Naive thymus-derived CD4-positive, alpha-beta T cell (primary cell): ENCODE data around the gene NCK1. TPM values are rescaled to one million over a fixed set of nuclear protein-coding genes. Genes with fewer than 3 reads are reported as not detected.

Source experiments
- ATAC-seq: fragments of 150-1000 bp; cut with Tn5 transposase; 2 replicates; pipeline ENCODE4 v1.10.0; 2021; ENCODE audit warnings: mild to moderate bottlenecking, moderate library complexity
- CTCF ChIA-PET: fragments of 350-600 bp; sonication (Branson Sonifier 250); formaldehyde crosslinking; loops from one replicate; lab custom pipeline; 2021; ENCODE audit warnings: antibody characterized with exemption; lab: Charles Lee
- POLR2A ChIA-PET: fragments of 350-600 bp; sonication (Branson Sonifier 250); formaldehyde crosslinking; loops from one replicate; lab custom pipeline; 2021; ENCODE audit warnings: antibody characterized with exemption, inconsistent platforms; lab: Charles Lee
- DNase-seq, 9 donors: peaks; one replicate each; pipeline versions ENCODE4 v3.0.0 to v3.0.0-alpha.2; 2020 to 2022; ENCODE audit warnings: mixed read lengths in 1 of 9
- H3K27ac ChIP-seq: one replicate; pipeline ENCODE4 v1.7.0; 2013; ENCODE audit warnings: mild to moderate bottlenecking, low read depth, low read length, moderate library complexity
- H3K27me3 ChIP-seq, 2 donors: one replicate each; pipeline ENCODE4 v1.7.0; 2013; ENCODE audit warnings: low read length in 2 of 2, mild to moderate bottlenecking in 2 of 2, moderate library complexity in 2 of 2; ENCODE audit not compliant: control insufficient read depth in 2 of 2, insufficient read depth in 2 of 2
- H3K36me3 ChIP-seq, 3 experiments: 1 replicate in 2 of 3; 2 replicates in 1 of 3; pipeline ENCODE4 v1.7.0; 2013; ENCODE audit warnings: low read length in 3 of 3, mild to moderate bottlenecking in 3 of 3, moderate library complexity in 1 of 3; ENCODE audit not compliant: insufficient read depth in 3 of 3, control insufficient read depth in 2 of 3
- H3K4me1 ChIP-seq, 2 donors: one replicate each; pipeline ENCODE4 v1.7.0; 2013; ENCODE audit warnings: low read length in 2 of 2, mild to moderate bottlenecking in 2 of 2, moderate library complexity in 1 of 2; ENCODE audit not compliant: control insufficient read depth in 2 of 2, insufficient read depth in 2 of 2
- H3K4me3 ChIP-seq: 2 replicates; pipeline ENCODE4 v1.7.0; 2013; ENCODE audit warnings: mild to moderate bottlenecking, low read length
- H3K9me3 ChIP-seq, 3 experiments: 1 replicate in 2 of 3; 2 replicates in 1 of 3; pipeline ENCODE4 v1.7.0; 2013; ENCODE audit warnings: low read length in 3 of 3; ENCODE audit not compliant: control insufficient read depth in 2 of 3
- H3K27ac Mint-ChIP-seq, 9 donors: one replicate each; pipeline ENCODE4 v1.8.0; 2020 to 2022; ENCODE audit warnings: mixed read lengths in 9 of 9, mild to moderate bottlenecking in 8 of 9, moderate library complexity in 5 of 9, inconsistent platforms in 2 of 9
- H3K27me3 Mint-ChIP-seq, 5 donors: one replicate each; pipeline ENCODE4 v1.8.0; 2021 to 2022; ENCODE audit warnings: mixed read lengths in 5 of 5, mild to moderate bottlenecking in 1 of 5
- H3K36me3 Mint-ChIP-seq, 5 donors: one replicate each; pipeline ENCODE4 v1.8.0; 2020 to 2022; ENCODE audit warnings: mixed read lengths in 5 of 5, mild to moderate bottlenecking in 3 of 5, inconsistent platforms in 1 of 5
- H3K4me1 Mint-ChIP-seq, 7 donors: one replicate each; pipeline ENCODE4 v1.8.0; 2020 to 2022; ENCODE audit warnings: mixed read lengths in 7 of 7, mild to moderate bottlenecking in 3 of 7, inconsistent platforms in 1 of 7
- H3K4me3 Mint-ChIP-seq, 10 donors: one replicate each; pipeline ENCODE4 v1.8.0; 2020 to 2022; ENCODE audit warnings: mild to moderate bottlenecking in 10 of 10, mixed read lengths in 10 of 10, moderate library complexity in 6 of 10, inconsistent platforms in 2 of 10
- H3K9me3 Mint-ChIP-seq, 11 donors: one replicate each; pipeline ENCODE4 v1.8.0; 2020 to 2022; ENCODE audit warnings: mixed read lengths in 11 of 11, mild to moderate bottlenecking in 4 of 11, inconsistent platforms in 1 of 11, moderate library complexity in 1 of 11
- intact Hi-C, 2 donors: fragments of 100-400 bp; cut with micrococcal nuclease; formaldehyde crosslinking; loops; one replicate each; pipeline ENCODE4 v1.15.1; 2023
- polyA plus RNA-seq, 2 donors: library from polyadenylated mRNA; unstranded; fragments of 300-500 nt; fragmentation: Illumina TruSeq; gene quantifications; one replicate each; pipeline ENCODE4 v1.2.3, GENCODE V29; 2021
- total RNA-seq, 6 experiments: library from RNA in 5 of 6; stranded (reverse) in 5 of 6; gene quantifications; 1 replicate in 5 of 6; 2 replicates in 1 of 6; pipeline ENCODE4 v1.2.3 and lab custom pipeline; 2021 to 2026

Gene NCK1
- total and polyA plus RNA-seq, 7 experiments from 2014 or later = 39.1 to 59.6 (median 47.3) TPM

DNA sequence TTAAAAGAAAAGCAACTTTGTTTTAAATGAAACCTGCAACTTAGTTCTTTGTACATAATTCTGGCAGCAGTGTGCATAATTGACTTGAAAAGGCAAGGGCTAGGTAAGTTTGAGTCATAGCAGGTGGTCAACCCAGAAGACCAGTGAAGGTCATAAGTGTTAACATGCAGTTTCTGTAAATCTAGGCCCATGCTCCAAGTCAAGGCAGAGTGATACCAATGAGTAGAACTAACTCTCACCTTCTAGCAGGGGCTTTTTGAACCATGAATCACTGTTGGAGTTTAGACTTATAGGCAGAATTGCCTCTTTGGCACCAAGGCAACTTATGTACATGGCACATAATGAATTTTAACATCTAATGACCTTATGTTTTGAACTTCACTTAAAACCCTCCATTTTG lies 66.2 kb downstream of the NCK1 start:
- Mint-ChIP-seq H3K27ac (peak overlapping the region in 3 of 9 donors; percentile 7 to 31 (median 18)), H3K4me3 (peak overlapping the region in 1 of 10 donors; percentile 36), H3K27me3 (no peaks in the 10 kb centered on the region), H3K4me1 (peaks cover 34 to 83% (median 75%) of the 10 kb centered on the region in 7 donors), H3K9me3 (no peaks in the 10 kb centered on the region), H3K36me3 (peaks cover 7 to 41% (median 28%) of the 10 kb centered on the region in 5 donors)
- ChIA-PET POLR2A (no interaction called here), CTCF (no interaction called here)
- DNase-seq (no peak), ATAC-seq (no peak)
- H3K27me3 ChIP-seq = no peaks in the 10 kb centered on the region
- no peak overlapping the region for H3K27ac ChIP-seq
- intact Hi-C loops = no loop called here
- H3K4me3 ChIP-seq = no peak overlapping the region
- peaks cover 0 to 4% (median 3%) of the 10 kb centered on the region in 3 experiments for H3K36me3 ChIP-seq
- H3K4me1 ChIP-seq = peaks cover 17 to 30% of the 10 kb centered on the region in 2 donors
- no peaks in the 10 kb centered on the region for H3K9me3 ChIP-seq

DNA sequence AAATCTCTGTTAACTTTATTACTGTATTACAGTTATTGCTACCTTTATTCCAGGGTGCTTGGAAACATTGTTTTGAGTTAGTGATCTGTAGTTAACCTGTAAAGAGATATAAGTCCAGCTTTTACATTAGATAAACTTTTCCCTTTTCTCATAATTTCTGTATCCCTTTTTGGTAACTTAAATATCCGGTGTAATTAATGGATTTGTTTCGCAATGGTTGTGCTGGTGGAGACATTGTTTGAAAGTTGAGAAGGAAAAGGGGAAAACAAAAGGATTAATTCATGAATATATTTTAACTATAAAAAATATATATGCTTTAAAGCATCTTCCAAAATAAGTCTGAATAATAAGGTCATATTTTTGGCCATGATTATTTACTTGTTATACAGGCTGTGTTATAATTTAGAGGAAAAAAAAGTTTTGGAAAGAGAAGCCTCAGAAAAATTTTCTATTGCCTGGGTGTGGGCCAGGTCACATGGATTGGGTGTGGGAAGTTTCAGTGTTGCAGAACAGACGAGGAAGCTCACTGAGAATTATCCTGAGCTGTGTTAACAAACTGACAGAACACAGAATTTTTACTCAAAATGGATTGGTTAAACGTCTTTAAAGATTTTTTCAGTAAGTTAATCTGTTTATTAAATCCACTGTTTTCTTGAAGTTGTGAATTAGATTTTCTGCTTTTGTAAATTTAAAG lies 68.1 kb downstream of the NCK1 start:
- DNase-seq (no peak), ATAC-seq (no peak)
- intact Hi-C loops = no loop called here
- ChIA-PET CTCF (no interaction called here), POLR2A (no interaction called here)
- no peak overlapping the region for H3K4me3 Mint-ChIP-seq
- peaks cover 29 to 82% (median 71%) of the 10 kb centered on the region in 7 donors for H3K4me1 Mint-ChIP-seq
- H3K27me3 Mint-ChIP-seq = no peaks in the 10 kb centered on the region
- Histone ChIP-seq H3K4me3 (no peak overlapping the region), H3K4me1 (peaks cover 18 to 21% of the 10 kb centered on the region in 2 donors), H3K27me3 (no peaks in the 10 kb centered on the region), H3K27ac (no peak overlapping the region), H3K9me3 (no peaks in the 10 kb centered on the region), H3K36me3 (peaks cover 0 to 4% (median 3%) of the 10 kb centered on the region in 3 experiments)
- peak overlapping the region in 3 of 9 donors; percentile 3 to 19 (median 17) for H3K27ac Mint-ChIP-seq
- H3K36me3 Mint-ChIP-seq = peaks cover 16 to 50% (median 47%) of the 10 kb centered on the region in 5 donors
- H3K9me3 Mint-ChIP-seq = no peaks in the 10 kb centered on the region

DNA sequence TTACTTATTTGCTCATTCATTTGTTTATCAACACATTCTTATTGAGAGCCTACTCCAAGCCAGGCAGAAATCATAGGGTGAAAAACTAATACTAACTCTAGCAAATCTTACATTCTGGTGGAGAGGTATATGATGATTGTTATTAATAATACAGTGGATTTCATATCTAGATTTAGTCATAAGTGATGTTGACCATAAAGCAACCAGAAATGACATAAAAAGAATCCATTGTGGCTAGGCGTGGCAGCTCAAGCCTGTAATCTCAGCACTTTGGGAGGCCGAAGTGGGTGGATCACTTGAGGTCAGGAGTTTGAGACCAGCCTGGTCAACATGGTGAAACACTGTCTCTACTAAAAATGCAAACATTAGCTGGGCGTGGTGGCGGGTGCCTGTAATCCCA lies 69.6 kb downstream of the NCK1 start:
- H3K27me3 ChIP-seq = no peaks in the 10 kb centered on the region
- Mint-ChIP-seq H3K4me3 (peak overlapping the region in 2 of 10 donors; percentile 0 to 12), H3K9me3 (peaks cover 0 to 3% (median 0%) of the 10 kb centered on the region in 11 donors), H3K4me1 (peaks cover 27 to 81% (median 74%) of the 10 kb centered on the region in 7 donors), H3K27me3 (no peaks in the 10 kb centered on the region), H3K27ac (peak overlapping the region in 7 of 9 donors; percentile 22 to 59 (median 29)), H3K36me3 (peaks cover 18 to 59% (median 57%) of the 10 kb centered on the region in 5 donors)
- no peak overlapping the region for H3K4me3 ChIP-seq
- ChIA-PET POLR2A (no interaction called here), CTCF (no interaction called here)
- no peak for DNase-seq
- no peak overlapping the region for H3K27ac ChIP-seq
- H3K36me3 ChIP-seq = peaks cover 0 to 4% (median 3%) of the 10 kb centered on the region in 3 experiments
- H3K4me1 ChIP-seq = peaks cover 16 to 18% of the 10 kb centered on the region in 2 donors
- intact Hi-C loops = loop anchor here in 1 of 2 donors (1.0 kb wide), 1 partner anchor 11 kb away; no protein-coding TSS in a partner anchor
- no peak for ATAC-seq
- no peaks in the 10 kb centered on the region for H3K9me3 ChIP-seq

DNA sequence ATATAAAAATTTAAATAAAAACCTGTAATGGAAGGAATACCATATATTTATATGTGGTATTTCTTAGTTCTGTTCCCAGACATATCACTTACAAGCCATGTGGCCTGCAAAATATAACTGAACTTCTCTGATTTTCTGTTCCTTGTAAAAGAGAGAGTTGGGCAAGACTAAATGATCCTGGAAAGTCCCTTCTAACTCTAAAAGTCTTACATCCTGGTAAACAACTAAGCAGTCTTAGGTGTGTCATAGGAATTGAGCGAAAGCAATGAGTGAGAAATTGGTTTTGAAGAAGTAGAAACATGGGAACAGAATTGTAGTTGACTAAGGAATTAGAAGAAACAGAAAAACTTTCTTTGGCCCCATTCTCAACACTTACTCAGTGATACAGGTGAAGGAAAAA lies 70.5 kb downstream of the NCK1 start:
- Mint-ChIP-seq H3K36me3 (peaks cover 18 to 62% (median 60%) of the 10 kb centered on the region in 5 donors), H3K4me1 (peaks cover 26 to 82% (median 75%) of the 10 kb centered on the region in 7 donors), H3K9me3 (peaks cover 0 to 10% (median 0%) of the 10 kb centered on the region in 11 donors), H3K27me3 (no peaks in the 10 kb centered on the region), H3K27ac (peak overlapping the region in 8 of 9 donors; percentile 22 to 83 (median 65)), H3K4me3 (peak overlapping the region in 2 of 10 donors; percentile 8 to 34)
- Histone ChIP-seq H3K27ac (no peak overlapping the region), H3K27me3 (no peaks in the 10 kb centered on the region), H3K4me3 (no peak overlapping the region), H3K36me3 (peaks cover 0 to 4% (median 3%) of the 10 kb centered on the region in 3 experiments), H3K4me1 (peaks cover 16 to 18% of the 10 kb centered on the region in 2 donors), H3K9me3 (no peaks in the 10 kb centered on the region)
- ATAC-seq (peak; percentile 37), DNase-seq (no peak)
- intact Hi-C loops = loop anchor here in 1 of 2 donors (1.0 kb wide), 1 partner anchor 12 kb away; no protein-coding TSS in a partner anchor
- POLR2A ChIA-PET = no interaction called here
- CTCF ChIA-PET = no interaction called here

DNA sequence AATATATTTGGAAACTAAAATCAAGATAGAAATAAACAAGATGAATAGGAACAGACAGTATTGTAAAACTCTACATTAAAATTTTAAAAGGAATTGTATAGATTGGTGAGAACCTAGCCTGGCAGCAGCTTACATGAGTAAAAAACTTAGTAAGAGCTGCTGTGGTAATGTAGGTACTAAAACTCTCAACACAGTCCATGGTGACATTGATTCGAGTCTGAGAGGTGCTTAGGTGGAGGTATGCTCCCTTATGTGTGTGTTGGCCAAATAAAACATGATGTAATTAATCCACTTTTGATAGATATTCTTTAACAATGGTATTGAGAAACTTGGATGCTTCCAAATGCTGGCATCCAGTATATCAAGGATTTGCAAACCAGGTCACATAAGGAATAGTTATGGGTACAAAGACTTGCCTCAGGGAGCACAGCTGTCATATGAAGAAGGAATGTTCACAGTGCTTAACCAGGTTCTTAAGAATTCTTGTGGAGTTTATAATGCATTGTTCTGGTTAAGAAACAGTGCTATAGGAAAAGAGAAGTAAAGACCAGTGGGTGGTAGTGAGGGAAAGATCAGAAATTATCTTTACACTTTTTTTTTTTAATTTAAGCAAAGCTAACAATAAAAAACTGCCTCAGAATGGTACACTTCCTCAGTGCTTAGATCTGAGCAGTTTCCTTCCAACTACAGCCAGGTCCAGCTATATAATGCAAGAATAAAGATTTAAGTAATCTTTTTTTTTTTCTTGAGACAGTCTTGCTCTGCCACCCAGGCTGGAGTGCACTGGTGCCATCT lies 71.2 kb downstream of the NCK1 start:
- Histone ChIP-seq H3K36me3 (peaks cover 0 to 4% (median 2%) of the 10 kb centered on the region in 3 experiments), H3K27ac (no peak overlapping the region), H3K4me3 (no peak overlapping the region), H3K9me3 (no peaks in the 10 kb centered on the region), H3K4me1 (peaks cover 17 to 18% of the 10 kb centered on the region in 2 donors), H3K27me3 (no peaks in the 10 kb centered on the region)
- intact Hi-C loops = loop anchor here in 1 of 2 donors (1.0 kb wide), 1 partner anchor 13 kb away; no protein-coding TSS in a partner anchor
- H3K36me3 Mint-ChIP-seq = peaks cover 17 to 61% (median 59%) of the 10 kb centered on the region in 5 donors
- ATAC-seq (no peak), DNase-seq (no peak)
- peaks cover 0 to 13% (median 0%) of the 10 kb centered on the region in 11 donors for H3K9me3 Mint-ChIP-seq
- H3K27ac Mint-ChIP-seq = peak overlapping the region; percentile 22 to 83 (median 65)
- ChIA-PET CTCF (no interaction called here), POLR2A (no interaction called here)
- H3K4me3 Mint-ChIP-seq = peak overlapping the region in 2 of 10 donors; percentile 8 to 34
- H3K4me1 Mint-ChIP-seq = peaks cover 26 to 82% (median 75%) of the 10 kb centered on the region in 7 donors
- H3K27me3 Mint-ChIP-seq = no peaks in the 10 kb centered on the region

DNA sequence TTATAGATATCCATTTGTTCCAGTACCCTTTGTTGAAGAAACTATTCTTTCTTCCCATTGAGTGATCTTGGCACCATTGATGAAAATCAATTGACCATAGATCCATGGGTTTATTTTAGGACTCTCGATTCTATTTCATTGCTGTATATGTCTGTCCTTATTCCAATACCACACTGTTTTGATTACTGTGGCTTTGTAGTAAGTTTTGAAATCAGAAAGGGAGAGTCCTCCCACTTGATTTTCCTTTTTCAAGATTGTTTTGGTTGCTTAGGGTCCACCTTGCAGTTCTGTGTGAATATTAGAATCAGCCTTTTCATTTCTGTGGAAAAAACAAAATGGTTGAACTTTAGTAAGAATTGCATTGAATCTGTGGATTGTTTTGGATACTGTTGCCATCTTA lies 75.2 kb downstream of the NCK1 start:
- intact Hi-C loops = loop anchor here (5.0 kb wide), 1 partner anchor 75 kb away; the partner anchor contains the start of gene NCK1 (in 2 of the 2)

More for the DNA sequence above, 75.2 kb downstream of the NCK1 start:
- Mint-ChIP-seq H3K9me3 (peaks cover 0 to 13% (median 0%) of the 10 kb centered on the region in 11 donors), H3K27ac (no peak overlapping the region), H3K4me1 (peaks cover 42 to 82% (median 69%) of the 10 kb centered on the region in 7 donors), H3K36me3 (peaks cover 17 to 48% (median 45%) of the 10 kb centered on the region in 5 donors), H3K4me3 (peak overlapping the region in 1 of 10 donors; percentile 66), H3K27me3 (no peaks in the 10 kb centered on the region)
- ChIA-PET POLR2A (interaction anchor here (1.5 kb wide), 1 partner anchor 10 kb away, joined by 3 read pairs; no protein-coding TSS in a partner anchor), CTCF (interaction anchor here (0.7 kb wide), 1 partner anchor 185 kb away, joined by 3 read pairs; no protein-coding TSS in a partner anchor)
- Histone ChIP-seq H3K4me1 (peaks cover 22 to 37% of the 10 kb centered on the region in 2 donors), H3K27me3 (no peaks in the 10 kb centered on the region), H3K9me3 (no peaks in the 10 kb centered on the region), H3K36me3 (no peaks in the 10 kb centered on the region), H3K27ac (no peak overlapping the region), H3K4me3 (no peak overlapping the region)
- ATAC-seq (no peak), DNase-seq (no peak)
